Mesenchymal stem cell (in vitro differentiated cells and primary cell): ENCODE data around the gene DNAJC15.

Experiments
- DNase-seq: peaks from one replicate; pipeline ENCODE4 v3.0.0-alpha.2; 2013
- H2AFZ ChIP-seq: one replicate; pipeline ENCODE4 v1.6.1; 2013; ENCODE audit warnings: low read depth, mild to moderate bottlenecking, control low read depth, inconsistent platforms, low read length, moderate library complexity
- H2AK5ac ChIP-seq: 2 replicates; pipeline ENCODE4 v1.6.1; 2013; ENCODE audit warnings: low read length, moderate library complexity, mild to moderate bottlenecking, inconsistent platforms; ENCODE audit not compliant: severe bottlenecking
- H2BK120ac ChIP-seq: one replicate; pipeline ENCODE4 v1.6.1; 2013; ENCODE audit warnings: low read depth, mild to moderate bottlenecking, inconsistent platforms, low read length, moderate library complexity
- H2BK12ac ChIP-seq, 2 experiments: one replicate each; pipeline ENCODE4 v1.6.1; 2013; ENCODE audit warnings: inconsistent platforms in 2 of 2, low read length in 2 of 2, mild to moderate bottlenecking in 2 of 2, moderate library complexity in 2 of 2, control low read depth in 1 of 2
- H2BK15ac ChIP-seq: one replicate; pipeline ENCODE4 v1.6.1; 2013; ENCODE audit warnings: mild to moderate bottlenecking, low read depth, inconsistent platforms; ENCODE audit not compliant: poor library complexity, severe bottlenecking
- H2BK5ac ChIP-seq: 2 replicates; pipeline ENCODE4 v1.6.1; 2013; ENCODE audit warnings: low read depth, mild to moderate bottlenecking, low read length, control low read depth, inconsistent platforms; ENCODE audit not compliant: poor library complexity, severe bottlenecking
- H3K14ac ChIP-seq, 2 experiments: one replicate each; pipeline ENCODE4 v1.6.1; 2013; ENCODE audit warnings: inconsistent platforms in 2 of 2, low read length in 2 of 2, control low read depth in 1 of 2, mild to moderate bottlenecking in 1 of 2, moderate library complexity in 1 of 2
- H3K18ac ChIP-seq, 2 experiments: one replicate each; pipeline ENCODE4 v1.6.1; 2013; ENCODE audit warnings: inconsistent platforms in 2 of 2, low read length in 2 of 2, control low read depth in 1 of 2, low read depth in 1 of 2, mild to moderate bottlenecking in 1 of 2
- H3K23ac ChIP-seq, 2 experiments: one replicate each; pipeline ENCODE4 v1.6.1; 2013; ENCODE audit warnings: inconsistent platforms in 2 of 2, low read length in 2 of 2, mild to moderate bottlenecking in 2 of 2, moderate library complexity in 2 of 2, control low read depth in 1 of 2
- H3K27ac ChIP-seq: 2 replicates; pipeline ENCODE4 v1.5.1; 2013; ENCODE audit warnings: mild to moderate bottlenecking, moderate library complexity, low read length, control low read depth, inconsistent platforms; ENCODE audit not compliant: poor library complexity, severe bottlenecking
- H3K27me3 ChIP-seq, 2 experiments: 2 replicates each; pipeline versions ENCODE4 v1.6.1 to v1.7.0; 2013; ENCODE audit warnings: low read length in 2 of 2, mild to moderate bottlenecking in 2 of 2, moderate library complexity in 2 of 2, control low read depth in 1 of 2, inconsistent platforms in 1 of 2; ENCODE audit not compliant: control insufficient read depth in 1 of 2, insufficient read depth in 1 of 2
- H3K36me3 ChIP-seq, 2 experiments: 2 replicates each; pipeline versions ENCODE4 v1.6.1 to v1.7.0; 2013; ENCODE audit warnings: low read length in 2 of 2, control low read depth in 1 of 2, inconsistent platforms in 1 of 2, low read depth in 1 of 2, mild to moderate bottlenecking in 1 of 2; ENCODE audit not compliant: insufficient read depth in 2 of 2, control insufficient read depth in 1 of 2
- H3K4ac ChIP-seq, 2 experiments: one replicate each; pipeline ENCODE4 v1.6.1; 2013; ENCODE audit warnings: inconsistent platforms in 2 of 2, low read length in 2 of 2, mild to moderate bottlenecking in 2 of 2, moderate library complexity in 2 of 2, control low read depth in 1 of 2, low read depth in 1 of 2
- H3K4me1 ChIP-seq: 2 replicates; pipeline ENCODE4 v1.6.1; 2013; ENCODE audit warnings: low read depth, low read length, control low read depth; ENCODE audit not compliant: control insufficient read depth, insufficient read depth
- H3K4me2 ChIP-seq: 2 replicates; pipeline ENCODE4 v1.6.1; 2013; ENCODE audit warnings: low read length, mild to moderate bottlenecking, inconsistent platforms; ENCODE audit not compliant: poor library complexity, severe bottlenecking
- H3K4me3 ChIP-seq, 2 experiments: 2 replicates each; pipeline versions ENCODE4 v1.5.1 to v1.7.0; 2013; ENCODE audit warnings: low read length in 2 of 2, mild to moderate bottlenecking in 2 of 2, control low read depth in 1 of 2, low read depth in 1 of 2; ENCODE audit not compliant: insufficient read depth in 1 of 2
- H3K79me1 ChIP-seq: replicated peaks from 2 replicates; pipeline ENCODE4 v1.6.1; 2013; ENCODE audit warnings: mild to moderate bottlenecking, control low read depth, low read length, inconsistent platforms; ENCODE audit not compliant: poor library complexity, severe bottlenecking
- H3K9ac ChIP-seq: 2 replicates; pipeline ENCODE4 v1.7.0; 2013; ENCODE audit warnings: mild to moderate bottlenecking, low read length, moderate library complexity
- H3K9me3 ChIP-seq: 2 replicates; pipeline ENCODE4 v1.7.0; 2013; ENCODE audit warnings: mild to moderate bottlenecking, low read length; ENCODE audit not compliant: control insufficient read depth
- H4K8ac ChIP-seq: one replicate; pipeline ENCODE4 v1.6.1; 2013; ENCODE audit warnings: inconsistent platforms, mild to moderate bottlenecking, low read length, moderate library complexity
- H4K91ac ChIP-seq: one replicate; pipeline ENCODE4 v1.6.1; 2013; ENCODE audit warnings: mild to moderate bottlenecking, low read length, inconsistent platforms
- WGBS: methylation state at CpG from one replicate; pipeline ENCODE4 v1.1.7; 2013; ENCODE audit warnings: mixed read lengths; 5-methylcytosine and 5-hydroxymethylcytosine counted together

Gene DNAJC15

GRCh38 chr13:43026262-43026661, 2.9 kb downstream of the DNAJC15 start:
- H4K8ac ChIP-seq: no peak overlapping the region
- no peak overlapping the region for H4K91ac ChIP-seq
- WGBS: 74% methylated on average over 2 of the region's 2 CpGs
- no peaks in the 10 kb centered on the region for H3K27me3 ChIP-seq
- no peak overlapping the region for H3K4me3 ChIP-seq
- peaks cover 0 to 12% of the 10 kb centered on the region in 2 experiments for H3K36me3 ChIP-seq
- DNase-seq: no peak
- no peak overlapping the region for H3K4me2 ChIP-seq
- H3K27ac ChIP-seq: no peak overlapping the region
- H3K14ac ChIP-seq: no peak overlapping the region
- H2BK15ac ChIP-seq: no peak overlapping the region
- H3K79me1 ChIP-seq: no peaks in the 10 kb centered on the region
- H2AK5ac ChIP-seq: no peak overlapping the region
- no peak overlapping the region for H3K18ac ChIP-seq
- peak overlapping the region; percentile 12 for H3K9ac ChIP-seq
- no peak overlapping the region for H3K23ac ChIP-seq
- no peaks in the 10 kb centered on the region for H3K4me1 ChIP-seq
- H2BK12ac ChIP-seq: no peak overlapping the region
- H2BK5ac ChIP-seq: no peak overlapping the region
- H3K4ac ChIP-seq: no peak overlapping the region
- no peak overlapping the region for H2BK120ac ChIP-seq
- H3K9me3 ChIP-seq: no peaks in the 10 kb centered on the region
- H2AFZ ChIP-seq: no peak overlapping the region

GRCh38 chr13:43030548-43030947, 7.2 kb downstream of the DNAJC15 start:
- Histone ChIP-seq H3K18ac (no peak overlapping the region), H3K9ac (no peak overlapping the region), H2BK5ac (no peak overlapping the region), H3K36me3 (peaks cover 0 to 21% of the 10 kb centered on the region in 2 experiments), H2BK15ac (no peak overlapping the region), H3K9me3 (no peaks in the 10 kb centered on the region), H4K8ac (no peak overlapping the region), H3K4me1 (no peaks in the 10 kb centered on the region), H3K27me3 (no peaks in the 10 kb centered on the region), H3K4me3 (no peak overlapping the region), H2BK120ac (no peak overlapping the region), H3K14ac (no peak overlapping the region), H2AK5ac (no peak overlapping the region), H2AFZ (no peak overlapping the region), H3K4ac (no peak overlapping the region), H3K4me2 (no peak overlapping the region), H3K79me1 (no peaks in the 10 kb centered on the region), H4K91ac (no peak overlapping the region), H3K23ac (no peak overlapping the region), H2BK12ac (no peak overlapping the region), H3K27ac (no peak overlapping the region)
- 84% methylated on average over 3 of the region's 4 CpGs for WGBS
- no peak for DNase-seq

- no peak overlapping the region for H2BK15ac ChIP-seq
- H3K36me3 ChIP-seq: peaks cover 0 to 21% of the 10 kb centered on the region in 2 experiments
- H3K4me3 ChIP-seq: no peak overlapping the region
- no peaks in the 10 kb centered on the region for H3K79me1 ChIP-seq
- H3K4me1 ChIP-seq: peaks cover 1% of the 10 kb centered on the region
- H3K18ac ChIP-seq: no peak overlapping the region
- H3K4ac ChIP-seq: no peak overlapping the region
- H2AK5ac ChIP-seq: no peak overlapping the region
- H4K91ac ChIP-seq: no peak overlapping the region
- no peak overlapping the region for H3K4me2 ChIP-seq
- no peak overlapping the region for H2BK12ac ChIP-seq
- DNase-seq: no peak
- H2AFZ ChIP-seq: no peak overlapping the region
- no peak overlapping the region for H2BK120ac ChIP-seq
- H3K9ac ChIP-seq: no peak overlapping the region
- H3K27me3 ChIP-seq: no peaks in the 10 kb centered on the region
- WGBS: 95% methylated on average over 4 of the region's 4 CpGs
- H3K14ac ChIP-seq: no peak overlapping the region
- H3K9me3 ChIP-seq: no peaks in the 10 kb centered on the region
- H3K23ac ChIP-seq: no peak overlapping the region
- no peak overlapping the region for H3K27ac ChIP-seq
- peak overlapping the region; percentile 36 for H2BK5ac ChIP-seq
- no peak overlapping the region for H4K8ac ChIP-seq
Observed at GRCh38 chr13:43031881-43032280, 8.5 kb downstream of the DNAJC15 start.

- H3K4ac ChIP-seq: no peak overlapping the region
- no peaks in the 10 kb centered on the region for H3K9me3 ChIP-seq
- no peak overlapping the region for H2BK12ac ChIP-seq
- H2AK5ac ChIP-seq: no peak overlapping the region
- H3K14ac ChIP-seq: no peak overlapping the region
- H4K91ac ChIP-seq: no peak overlapping the region
- no peak overlapping the region for H3K23ac ChIP-seq
- no peak for DNase-seq
- H2BK5ac ChIP-seq: no peak overlapping the region
- no peak overlapping the region for H3K18ac ChIP-seq
- peaks cover 0 to 17% of the 10 kb centered on the region in 2 experiments for H3K36me3 ChIP-seq
- H4K8ac ChIP-seq: no peak overlapping the region
- WGBS: 92% methylated on average over 1 of the region's 3 CpGs
- H3K79me1 ChIP-seq: no peaks in the 10 kb centered on the region
- no peak overlapping the region for H3K4me2 ChIP-seq
- no peak overlapping the region for H3K9ac ChIP-seq
- no peak overlapping the region for H3K4me3 ChIP-seq
- no peak overlapping the region for H2AFZ ChIP-seq
- no peak overlapping the region for H2BK15ac ChIP-seq
- H2BK120ac ChIP-seq: no peak overlapping the region
- H3K4me1 ChIP-seq: peaks cover 1% of the 10 kb centered on the region
- no peak overlapping the region for H3K27ac ChIP-seq
- no peaks in the 10 kb centered on the region for H3K27me3 ChIP-seq
Observed at GRCh38 chr13:43033038-43033437, 9.7 kb downstream of the DNAJC15 start.
